Measurements from ENCODE around the gene DNMT3A.

The DNMT3A gene

GRCh38 chr2:25300001-25300400 lies 41.7 kb downstream of the DNMT3A start:
- H3K9ac ChIP-seq (ENCODE audit: insufficient read length), result no peak overlapping the region
- peaks cover 9% of the 10 kb centered on the region for H3K36me3 ChIP-seq (ENCODE audit: insufficient read depth, low read length)
- DNase-seq (ENCODE audit: low read depth, low spot score), result no peak
- no peaks in the 10 kb centered on the region for H3K9me3 ChIP-seq (ENCODE audit: low read depth, low read length)
- no peak overlapping the region for H3K27ac ChIP-seq
- H3K4me3 ChIP-seq, result no peak overlapping the region
- TF ChIP-seq FOXP2 (optimal IDR thresholded peaks at IDR 0.05; ENCODE audit: control extremely low read depth, extremely low read length, insufficient read depth) (no peak), EZH2 (IDR thresholded peaks at IDR 0.05) (no peak), POLR2AphosphoS5 (IDR thresholded peaks at IDR 0.05; ENCODE audit: borderline replicate concordance, low read depth, low read length) (no peak)

GRCh38 chr2:25298776-25299431 lies 42.8 kb downstream of the DNMT3A start:
- DNase-seq (ENCODE audit: low read depth, low spot score), result no peak
- TF ChIP-seq POLR2AphosphoS5 (IDR thresholded peaks at IDR 0.05; ENCODE audit: borderline replicate concordance, low read depth, low read length), result no peak
- no peak for TF ChIP-seq FOXP2 (optimal IDR thresholded peaks at IDR 0.05; ENCODE audit: control extremely low read depth, extremely low read length, insufficient read depth)
- no peak for TF ChIP-seq EZH2 (IDR thresholded peaks at IDR 0.05)
- Histone ChIP-seq H3K36me3 (ENCODE audit: insufficient read depth, low read length) (peaks cover 9% of the 10 kb centered on the region), H3K27ac (peak overlapping the region; percentile 62; the same call in 1 of the 2 replicates), H3K9ac (ENCODE audit: insufficient read length) (no peak overlapping the region), H3K4me3 (no peak overlapping the region), H3K9me3 (ENCODE audit: low read depth, low read length) (no peaks in the 10 kb centered on the region)

GRCh38 chr2:25297738-25298137 lies 44.0 kb downstream of the DNMT3A start:
- H3K9me3 ChIP-seq (ENCODE audit: low read depth, low read length), result no peaks in the 10 kb centered on the region
- H3K4me3 ChIP-seq, result no peak overlapping the region
- TF ChIP-seq EZH2 (IDR thresholded peaks at IDR 0.05) (no peak), POLR2AphosphoS5 (IDR thresholded peaks at IDR 0.05; ENCODE audit: borderline replicate concordance, low read depth, low read length) (no peak), FOXP2 (optimal IDR thresholded peaks at IDR 0.05; ENCODE audit: control extremely low read depth, extremely low read length, insufficient read depth) (no peak)
- no peak overlapping the region for H3K27ac ChIP-seq
- no peak overlapping the region for H3K9ac ChIP-seq (ENCODE audit: insufficient read length)
- peaks cover 5% of the 10 kb centered on the region; the same call in 1 of the 2 replicates for H3K36me3 ChIP-seq (ENCODE audit: insufficient read depth, low read length)
- no peak for DNase-seq (ENCODE audit: low read depth, low spot score)

- no peak overlapping the region for H3K27ac ChIP-seq
- H3K36me3 ChIP-seq (ENCODE audit: insufficient read depth, low read length), result peaks cover 5% of the 10 kb centered on the region; the same call in 1 of the 2 replicates
- no peak overlapping the region for H3K4me3 ChIP-seq
- H3K9ac ChIP-seq (ENCODE audit: insufficient read length), result no peak overlapping the region
- DNase-seq (ENCODE audit: low read depth, low spot score), result no peak
- H3K9me3 ChIP-seq (ENCODE audit: low read depth, low read length), result no peaks in the 10 kb centered on the region
- no peak for TF ChIP-seq POLR2AphosphoS5 (IDR thresholded peaks at IDR 0.05; ENCODE audit: borderline replicate concordance, low read depth, low read length)
- no peak for TF ChIP-seq EZH2 (IDR thresholded peaks at IDR 0.05)
- TF ChIP-seq FOXP2 (optimal IDR thresholded peaks at IDR 0.05; ENCODE audit: control extremely low read depth, extremely low read length, insufficient read depth), result no peak
These were observed 46.1 kb downstream of the DNMT3A start for GRCh38 chr2:25295621-25296020.

GRCh38 chr2:25294573-25295462 lies 46.9 kb downstream of the DNMT3A start:
- no peak overlapping the region for H3K4me3 ChIP-seq

GRCh38 chr2:25293958-25294562 lies 47.7 kb downstream of the DNMT3A start:
- TF ChIP-seq FOXP2 (optimal IDR thresholded peaks at IDR 0.05; ENCODE audit: control extremely low read depth, extremely low read length, insufficient read depth) (no peak), EZH2 (IDR thresholded peaks at IDR 0.05) (no peak), POLR2AphosphoS5 (IDR thresholded peaks at IDR 0.05; ENCODE audit: borderline replicate concordance, low read depth, low read length) (no peak)
- no peak for DNase-seq (ENCODE audit: low read depth, low spot score)
- H3K9me3 ChIP-seq (ENCODE audit: low read depth, low read length), result no peaks in the 10 kb centered on the region
- no peak overlapping the region for H3K9ac ChIP-seq (ENCODE audit: insufficient read length)
- H3K27ac ChIP-seq, result no peak overlapping the region
- H3K4me3 ChIP-seq, result no peak overlapping the region
- no peaks in the 10 kb centered on the region for H3K36me3 ChIP-seq (ENCODE audit: insufficient read depth, low read length)

More at GRCh38 chr2:25294573-25295462, 46.9 kb downstream of the DNMT3A start:
- no peak for DNase-seq (ENCODE audit: low read depth, low spot score)
- no peak for TF ChIP-seq EZH2 (IDR thresholded peaks at IDR 0.05)
- no peak for TF ChIP-seq FOXP2 (optimal IDR thresholded peaks at IDR 0.05; ENCODE audit: control extremely low read depth, extremely low read length, insufficient read depth)
- no peak; the same call in 1 of the 2 replicates for TF ChIP-seq POLR2AphosphoS5 (IDR thresholded peaks at IDR 0.05; ENCODE audit: borderline replicate concordance, low read depth, low read length)
- Histone ChIP-seq H3K9me3 (ENCODE audit: low read depth, low read length) (no peaks in the 10 kb centered on the region), H3K36me3 (ENCODE audit: insufficient read depth, low read length) (peaks cover 1% of the 10 kb centered on the region; the same call in 1 of the 2 replicates), H3K27ac (no peak overlapping the region), H3K9ac (ENCODE audit: insufficient read length) (no peak overlapping the region)

- Histone ChIP-seq H3K36me3 (ENCODE audit: insufficient read depth, low read length) (no peaks in the 10 kb centered on the region), H3K9me3 (ENCODE audit: low read depth, low read length) (no peaks in the 10 kb centered on the region), H3K27ac (no peak overlapping the region), H3K9ac (ENCODE audit: insufficient read length) (no peak overlapping the region), H3K4me3 (no peak overlapping the region)
- TF ChIP-seq FOXP2 (optimal IDR thresholded peaks at IDR 0.05; ENCODE audit: control extremely low read depth, extremely low read length, insufficient read depth) (no peak), EZH2 (IDR thresholded peaks at IDR 0.05) (no peak), POLR2AphosphoS5 (IDR thresholded peaks at IDR 0.05; ENCODE audit: borderline replicate concordance, low read depth, low read length) (no peak)
- no peak for DNase-seq (ENCODE audit: low read depth, low spot score)
These were observed 48.6 kb downstream of the DNMT3A start for GRCh38 chr2:25293145-25293544.

- no peak for TF ChIP-seq POLR2AphosphoS5 (IDR thresholded peaks at IDR 0.05; ENCODE audit: borderline replicate concordance, low read depth, low read length)
- TF ChIP-seq EZH2 (IDR thresholded peaks at IDR 0.05), result no peak
- TF ChIP-seq FOXP2 (optimal IDR thresholded peaks at IDR 0.05; ENCODE audit: control extremely low read depth, extremely low read length, insufficient read depth), result no peak
- Histone ChIP-seq H3K36me3 (ENCODE audit: insufficient read depth, low read length) (no peaks in the 10 kb centered on the region), H3K9me3 (ENCODE audit: low read depth, low read length) (no peaks in the 10 kb centered on the region), H3K9ac (ENCODE audit: insufficient read length) (no peak overlapping the region), H3K4me3 (no peak overlapping the region), H3K27ac (peak overlapping the region; percentile 34; the same call in 1 of the 2 replicates)
- DNase-seq (ENCODE audit: low read depth, low spot score), result no peak
These were observed 49.3 kb downstream of the DNMT3A start for GRCh38 chr2:25292408-25292807.
